ENCODE results near the gene MRTO4.

MRTO4 gene

DNA sequence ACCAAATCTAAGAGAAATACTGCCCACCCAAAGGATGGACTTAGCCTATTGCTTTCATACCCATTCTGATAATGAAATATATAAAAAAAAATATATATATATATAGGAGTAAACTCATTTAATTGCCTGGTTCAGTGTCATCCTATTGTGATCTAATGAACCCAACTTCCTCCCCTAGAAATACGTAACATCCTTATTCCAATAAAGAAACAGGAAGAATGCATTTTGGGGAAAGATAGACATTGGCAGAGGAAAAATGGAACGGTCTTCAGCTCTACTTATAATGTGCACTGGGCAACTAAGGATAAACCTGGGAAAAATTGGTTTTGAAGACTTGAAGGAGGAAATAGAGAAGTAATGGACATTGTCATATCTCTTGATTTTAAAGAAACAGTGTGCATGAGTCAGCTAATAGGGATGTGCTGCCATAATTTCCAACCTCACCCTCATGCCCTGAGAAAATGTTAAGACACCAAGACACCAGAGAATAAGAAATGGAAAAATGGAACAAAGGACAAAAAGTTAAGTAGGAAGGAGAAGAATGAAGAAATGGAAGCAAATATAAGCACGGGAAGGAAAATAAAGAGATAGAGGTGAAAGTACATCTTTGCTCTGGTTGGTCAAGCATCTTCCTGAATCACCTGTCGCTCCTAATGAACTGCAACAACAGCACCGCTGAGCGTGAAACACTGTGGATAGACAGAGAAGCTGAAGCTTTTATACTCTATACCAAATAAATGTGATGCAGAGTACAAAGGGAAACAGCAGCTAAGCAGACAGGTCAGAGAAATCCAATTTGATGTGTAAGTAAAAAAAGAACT lies 46.9 kb upstream of the MRTO4 start:
- Histone ChIP-seq H3K4me2 (ENCODE audit: low read depth, low read length, poor library complexity, severe bottlenecking) (no peak overlapping the region), H3F3A (ENCODE audit: insufficient read depth) (no peaks in the 10 kb centered on the region), H3K79me2 (ENCODE audit: insufficient read depth, low read length) (peaks cover 99% of the 10 kb centered on the region), H3K4me3 (ENCODE audit: insufficient read depth, low read length, poor library complexity, severe bottlenecking) (no peak overlapping the region), H3K9ac (ENCODE audit: low read length) (no peak overlapping the region), H2AFZ (ENCODE audit: low read depth, low read length, severe bottlenecking) (no peak overlapping the region), H3K9me2 (replicated peaks; ENCODE audit: insufficient read depth, low read length) (no peaks in the 10 kb centered on the region), H3K27ac (ENCODE audit: low read depth, low read length) (no peak overlapping the region), H3K9me3 (ENCODE audit: insufficient read depth, low read length) (no peaks in the 10 kb centered on the region), H4K20me1 (ENCODE audit: low read depth, low read length) (peaks cover 23% of the 10 kb centered on the region), H3K36me3 (ENCODE audit: low read length) (peaks cover 13% of the 10 kb centered on the region), H3K27me3 (ENCODE audit: low read length) (no peaks in the 10 kb centered on the region)
- TF ChIP-seq EZH2phosphoT487 (conservative IDR thresholded peaks at IDR 0.05; ENCODE audit: low read length) (no peak), CTCF (IDR thresholded peaks at IDR 0.05; ENCODE audit: insufficient read depth, low read length, poor library complexity, severe bottlenecking) (no peak)

DNA sequence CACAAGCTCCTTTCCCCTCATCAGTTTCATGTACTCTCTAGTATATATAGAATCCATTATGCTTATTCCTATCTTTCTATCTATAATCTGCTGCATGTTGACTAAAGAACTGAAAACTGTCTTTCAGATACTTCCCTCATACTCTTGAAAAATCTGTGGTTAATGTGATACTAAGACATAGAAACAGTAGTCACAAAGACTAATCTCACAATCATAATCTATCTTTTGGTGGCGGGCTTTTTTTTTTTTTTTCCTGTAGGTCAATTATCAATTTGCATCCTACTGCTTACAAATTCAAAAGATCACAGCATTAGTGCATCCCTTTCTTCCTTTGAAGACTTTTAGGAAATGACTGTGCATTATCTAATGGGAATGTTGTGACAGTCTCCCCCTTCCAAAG lies 46.2 kb upstream of the MRTO4 start:
- H3K36me3 ChIP-seq (ENCODE audit: low read length), result peaks cover 8% of the 10 kb centered on the region; the same call in 1 of the 2 replicates
- no peak overlapping the region for H3K4me2 ChIP-seq (ENCODE audit: low read depth, low read length, poor library complexity, severe bottlenecking)
- H4K20me1 ChIP-seq (ENCODE audit: low read depth, low read length), result peaks cover 23% of the 10 kb centered on the region
- no peaks in the 10 kb centered on the region for H3K9me3 ChIP-seq (ENCODE audit: insufficient read depth, low read length)
- H3K27me3 ChIP-seq (ENCODE audit: low read length), result no peaks in the 10 kb centered on the region
- H3K79me2 ChIP-seq (ENCODE audit: insufficient read depth, low read length), result peaks cover 95% of the 10 kb centered on the region
- no peaks in the 10 kb centered on the region for H3F3A ChIP-seq (ENCODE audit: insufficient read depth)
- no peak overlapping the region for H2AFZ ChIP-seq (ENCODE audit: low read depth, low read length, severe bottlenecking)
- H3K9me2 ChIP-seq (replicated peaks; ENCODE audit: insufficient read depth, low read length), result no peaks in the 10 kb centered on the region
- no peak overlapping the region for H3K9ac ChIP-seq (ENCODE audit: low read length)
- H3K4me3 ChIP-seq (ENCODE audit: insufficient read depth, low read length, poor library complexity, severe bottlenecking), result no peak overlapping the region
- TF ChIP-seq EZH2phosphoT487 (conservative IDR thresholded peaks at IDR 0.05; ENCODE audit: low read length), result no peak
- no peak for TF ChIP-seq CTCF (IDR thresholded peaks at IDR 0.05; ENCODE audit: insufficient read depth, low read length, poor library complexity, severe bottlenecking)
- no peak overlapping the region for H3K27ac ChIP-seq (ENCODE audit: low read depth, low read length)

GRCh38 chr1:19205845-19206244 lies 45.8 kb upstream of the MRTO4 start:
- Histone ChIP-seq H3F3A (ENCODE audit: insufficient read depth) (no peaks in the 10 kb centered on the region), H3K9me3 (ENCODE audit: insufficient read depth, low read length) (no peaks in the 10 kb centered on the region), H3K79me2 (ENCODE audit: insufficient read depth, low read length) (peaks cover 96% of the 10 kb centered on the region), H3K4me3 (ENCODE audit: insufficient read depth, low read length, poor library complexity, severe bottlenecking) (no peak overlapping the region), H3K27me3 (ENCODE audit: low read length) (no peaks in the 10 kb centered on the region), H3K27ac (ENCODE audit: low read depth, low read length) (no peak overlapping the region), H2AFZ (ENCODE audit: low read depth, low read length, severe bottlenecking) (no peak overlapping the region), H4K20me1 (ENCODE audit: low read depth, low read length) (peaks cover 23% of the 10 kb centered on the region), H3K4me2 (ENCODE audit: low read depth, low read length, poor library complexity, severe bottlenecking) (no peak overlapping the region), H3K36me3 (ENCODE audit: low read length) (peaks cover 6% of the 10 kb centered on the region; the same call in 1 of the 2 replicates), H3K9ac (ENCODE audit: low read length) (no peak overlapping the region), H3K9me2 (replicated peaks; ENCODE audit: insufficient read depth, low read length) (no peaks in the 10 kb centered on the region)
- TF ChIP-seq CTCF (IDR thresholded peaks at IDR 0.05; ENCODE audit: insufficient read depth, low read length, poor library complexity, severe bottlenecking) (no peak), EZH2phosphoT487 (conservative IDR thresholded peaks at IDR 0.05; ENCODE audit: low read length) (no peak)

Data from SU-DHL-6 (cell line).